NCI-H2196 (cell line): Measurements from ENCODE around the gene OR3A3.

Source experiments
- DNase-seq: peaks from one replicate; lab custom pipeline; 2025; ENCODE audit not compliant: unreplicated experiment; lab: John Stamatoyannopoulos, UW

OR3A3 gene

GRCh38 chr17:3471599-3471998, 60.4 kb downstream of the OR3A3 start, which contains the start of gene SPATA22:
Gene SPATA22 (minus strand): TSS chr17:3471819. CDS start chr17:3469325, 2,494 bp downstream.
- no peak for DNase-seq

- no peak for DNase-seq
Measured at GRCh38 chr17:3472137-3472536, 61.0 kb downstream of the OR3A3 start.
